ENCODE results near the gene NFIX. TPM values are rescaled to one million over a fixed set of nuclear protein-coding genes. Genes with fewer than 3 reads are reported as not detected.
A peak's percentile ranks its signal among the peaks of the same experiment; 100 is the strongest.

The NFIX gene
- total and polyA plus RNA-seq, 9 of the 15 experiments (the other 6 are each of a cell fraction or from before 2014, with no cell fraction given) = 0.28 to 26.8 (median 5.4) TPM

GRCh38 chr19:13012690-13013608 lies 17.7 kb downstream of the NFIX start (continued):
- no peak for TF ChIP-seq REST (IDR thresholded peaks at IDR 0.05; ENCODE audit: borderline replicate concordance)
- TF ChIP-seq REST (CRISPR knock-in tag; IDR thresholded peaks at IDR 0.05; ENCODE audit: low read depth) = no peak
- no peak for TF ChIP-seq KDM4B (IDR thresholded peaks at IDR 0.05; ENCODE audit: borderline replicate concordance in 2 of 2, low read depth in 1 of 2)
- TF ChIP-seq SNIP1 (IDR thresholded peaks at IDR 0.05; ENCODE audit: low read depth) = no peak
- no peak for TF ChIP-seq KLF16 (IDR thresholded peaks at IDR 0.05)
- TF ChIP-seq POLR3G (IDR thresholded peaks at IDR 0.05; ENCODE audit: extremely low read depth, insufficient read length, insufficient replicate concordance) = no peak
- no peak for TF ChIP-seq BDP1 (IDR thresholded peaks at IDR 0.05; ENCODE audit: insufficient read depth, insufficient read length)
- no peak for TF ChIP-seq CREBBP (IDR thresholded peaks at IDR 0.05; ENCODE audit: low read depth, low read length)
- peak; percentile 43; the same call in 1 of the 2 replicates for TF ChIP-seq ESRRA (IDR thresholded peaks at IDR 0.05; ENCODE audit: borderline replicate concordance, low read depth)
- no peak; the same call in 1 of the 2 replicates for TF ChIP-seq MAFG (tag; conservative IDR thresholded peaks at IDR 0.05)
- peak; percentile 65 to 75 for TF ChIP-seq E2F6 (IDR thresholded peaks at IDR 0.05; ENCODE audit: borderline replicate concordance in 1 of 2, extremely low read depth in 1 of 2, insufficient read depth in 1 of 2, insufficient read length in 1 of 2, low read depth in 1 of 2, low read length in 1 of 2, poor library complexity in 1 of 2, severe bottlenecking in 1 of 2)
